Heart right ventricle (tissue), 16 donors: ENCODE measurements around the gene GKN1. TPM values are rescaled to one million over a fixed set of nuclear protein-coding genes. Genes with fewer than 3 reads are reported as not detected.

Source experiments
- ATAC-seq, 8 donors: fragments of 200-7000 bp; cut with Tn5 transposase; one replicate each; pipeline ENCODE4 v1.9.1; 2020; ENCODE audit warnings: mild to moderate bottlenecking in 8 of 8, moderate library complexity in 8 of 8, moderate number of reproducible peaks in 1 of 8
- DNase-seq, 2 donors: peaks; one replicate each; pipeline ENCODE4 v3.0.0-alpha.2; 2020
- H3K27ac ChIP-seq, 10 donors: fragments of 200-600 bp; sonication (generic) in 2 of 10; one replicate each; pipeline versions ENCODE4 v1.5.0 to v1.8.0; 2020 to 2022; ENCODE audit warnings: mild to moderate bottlenecking in 3 of 10
- H3K27me3 ChIP-seq, 7 donors: fragments of 200-600 bp; one replicate each; pipeline ENCODE4 v1.8.0; 2021 to 2022; ENCODE audit warnings: mild to moderate bottlenecking in 2 of 7
- H3K36me3 ChIP-seq, 9 donors: fragments of 200-600 bp; sonication (generic) in 1 of 9; one replicate each; pipeline versions ENCODE4 v1.5.0 to v1.8.0; 2020 to 2022; ENCODE audit warnings: mild to moderate bottlenecking in 2 of 9
- H3K4me1 ChIP-seq, 9 donors: fragments of 200-600 bp; sonication (generic) in 1 of 9; one replicate each; pipeline versions ENCODE4 v1.5.0 to v1.8.0; 2020 to 2022; ENCODE audit warnings: mild to moderate bottlenecking in 4 of 9
- H3K4me3 ChIP-seq, 10 donors: fragments of 200-600 bp; sonication (generic) in 2 of 10; one replicate each; pipeline versions ENCODE4 v1.5.0 to v1.8.0; 2020 to 2022; ENCODE audit warnings: mild to moderate bottlenecking in 7 of 10, moderate library complexity in 2 of 10
- H3K9me3 ChIP-seq, 11 donors: fragments of 200-600 bp in 10 of 11; sonication (generic) in 2 of 11; one replicate each; pipeline versions ENCODE4 v1.5.0 to v1.8.0; 2013 to 2022; ENCODE audit warnings: mild to moderate bottlenecking in 2 of 11, control low read depth in 1 of 11, moderate library complexity in 1 of 11
- CTCF ChIP-seq, 9 donors: fragments of 200-600 bp; sonication (generic) in 2 of 9; IDR thresholded peaks; one replicate each; pipeline versions ENCODE4 v1.5.0 to v1.8.0; 2021 to 2022; ENCODE audit warnings: antibody characterized with exemption in 9 of 9, mild to moderate bottlenecking in 5 of 9, moderate library complexity in 1 of 9
- WGBS, 2 donors: extraction: QIAGEN DNeasy Blood & Tissue Kit; methylation state at CpG; one replicate each; pipeline ENCODE4 v1.1.7; 2013; ENCODE audit warnings: inconsistent platforms in 1 of 2; 5-methylcytosine and 5-hydroxymethylcytosine counted together
- intact Hi-C, 10 donors: fragments of 100-400 bp; cut with DNase I; formaldehyde crosslinking; loops; one replicate each; pipeline versions ENCODE4 v1.11.1 to v1.14.2; 2022
- polyA plus RNA-seq, 2 donors: library from polyadenylated mRNA; stranded (reverse); fragments of 200-250 nt; gene quantifications; one replicate each; pipeline ENCODE4 v1.2.3, GENCODE V29; 2013
- total RNA-seq, 10 donors: library from RNA; stranded (reverse); fragmentation: NEBNext Ultra II Directional in 3 of 10; extraction: Animal tissue kit (Norgen Biotek cat#: 25700) in 3 of 10; gene quantifications; one replicate each; pipeline versions ENCODE4 v1.2.1 to v1.2.4, GENCODE V29; 2021 to 2023
- donor health status: Arrhythmogenic right ventricular cardiomyopathy.
- donor health status: ischemic (EF 13 %, LVEDD 7.1; RV severe dilation, severe dysfunction).
- donor health status: healthy with polysubstance abuse.
- donor health status: DM: no; HTN: yes; CAD: no.
- donor health status: DM: no; HTN: no; CAD: no.
- donor health status: ischemic (EF 25% LVEDD 6.9; RV normal size, moderate dysfunction).
- donor health status: ischemic (EF 25% LVEDD 5.7; RV mildly dilated, moderate dysfunction).
- donor health status: healthy.
- donor health status: DM: yes; HTN: yes; CAD: no.
- donor health status: Ischemic cardiomyopathy.
- donor health status: ischemic (EF 35%, LVEDD 5.7; RV mildly dilated, moderate dysfunction).
- donor health status: nonischemic (EF 11% LVEDD 7.7; RV severe dilation, severe dysfunction).
- donor health status: DM: yes; HTN: yes; CAD: no.
- donor health status: PGD.
- donor health status: ischemic (EF 29% LVEDD 5.4; RV normal size, mild dysfunction).
- donor health status: nonischemic (EF 23%, LVEDD 6.1; RV moderate dilation, normal function).

The GKN1 gene
- total and polyA plus RNA-seq, 12 donors = 0.19 TPM; not detected in 11

GRCh38 chr2:69013142-69013839 is 38.9 kb downstream of the GKN1 start, which contains the start of gene ANTXR1:
TSS of gene ANTXR1 (plus strand) at chr2:69013179. CDS start at chr2:69013500, 321 bp downstream.
- H3K9me3 ChIP-seq = no peaks in the 10 kb centered on the region
- intact Hi-C loops = loop anchor here in 7 of 10 donors (1.0 to 5.0 kb wide), 4 partner anchors 71 to 294 kb away; no protein-coding TSS in a partner anchor
- peaks cover 0 to 68% (median 40%) of the 10 kb centered on the region in 7 donors for H3K27me3 ChIP-seq
- 1% methylated on average over 62 to 63 of the region's 63 CpGs for WGBS, 2 donors
- H3K36me3 ChIP-seq = no peaks in the 10 kb centered on the region
- TF ChIP-seq CTCF (IDR thresholded peaks at IDR 0.05) = peak in 2 of 9 donors; percentile 10 to 19
- peak within 1 kb of the TSS in 9 of 10 donors; percentile 56 to 86 (median 77) for H3K27ac ChIP-seq
- ATAC-seq (peak; percentile 76 to 84 (median 78)), DNase-seq (peak; percentile 36 to 56)
- H3K4me3 ChIP-seq = peak within 1 kb of the TSS; percentile 53 to 89 (median 74)
- peaks cover 0 to 38% (median 24%) of the 10 kb centered on the region in 9 donors for H3K4me1 ChIP-seq

GRCh38 chr2:69013840-69014821 is 39.7 kb downstream of the GKN1 start:
- intact Hi-C loops = loop anchor here in 7 of 10 donors (1.0 to 5.0 kb wide), 4 partner anchors 72 to 293 kb away; no protein-coding TSS in a partner anchor
- H3K27ac ChIP-seq = peak overlapping the region in 9 of 10 donors; percentile 56 to 86 (median 77)

GRCh38 chr2:69017080-69017479 is 42.6 kb downstream of the GKN1 start:
- Histone ChIP-seq H3K36me3 (no peaks in the 10 kb centered on the region), H3K4me3 (peak overlapping the region in 2 of 10 donors; percentile 2 to 5), H3K9me3 (no peaks in the 10 kb centered on the region), H3K27me3 (peaks cover 0 to 69% (median 40%) of the 10 kb centered on the region in 7 donors), H3K4me1 (peaks cover 0 to 59% (median 33%) of the 10 kb centered on the region in 9 donors), H3K27ac (peak overlapping the region in 1 of 10 donors; percentile 2)
- ATAC-seq = peak in 2 of 8 donors; percentile 4 to 22
- no peak for DNase-seq
- TF ChIP-seq CTCF (IDR thresholded peaks at IDR 0.05) = no peak
- intact Hi-C loops = no loop called here
- 54 to 60% methylated on average over 5 of the region's 5 CpGs for WGBS, 2 donors

More at GRCh38 chr2:69013840-69014821, 39.7 kb downstream of the GKN1 start:
- DNase-seq (no peak), ATAC-seq (peak in 1 of 8 donors; percentile 43)
- Histone ChIP-seq H3K27me3 (peaks cover 0 to 72% (median 40%) of the 10 kb centered on the region in 7 donors), H3K4me1 (peaks cover 0 to 42% (median 24%) of the 10 kb centered on the region in 9 donors), H3K36me3 (no peaks in the 10 kb centered on the region), H3K9me3 (no peaks in the 10 kb centered on the region), H3K4me3 (peak overlapping the region; percentile 53 to 89 (median 74))
- no peak for TF ChIP-seq CTCF (IDR thresholded peaks at IDR 0.05)
- WGBS, 2 donors = 2 to 4% methylated on average over 20 of the region's 20 CpGs

GRCh38 chr2:69017835-69018234 is 43.4 kb downstream of the GKN1 start:
- ATAC-seq (no peak), DNase-seq (no peak)
- Histone ChIP-seq H3K9me3 (no peaks in the 10 kb centered on the region), H3K4me3 (no peak overlapping the region), H3K27me3 (peaks cover 0 to 62% (median 40%) of the 10 kb centered on the region in 7 donors), H3K4me1 (peaks cover 0 to 58% (median 33%) of the 10 kb centered on the region in 9 donors), H3K36me3 (no peaks in the 10 kb centered on the region), H3K27ac (no peak overlapping the region)
- no peak for TF ChIP-seq CTCF (IDR thresholded peaks at IDR 0.05)
- intact Hi-C loops = no loop called here
- WGBS, 2 donors = 41 to 60% methylated on average over 3 of the region's 3 CpGs
